Measurements from ENCODE around the gene PPP2R5D. TPM values are rescaled to one million over a fixed set of nuclear protein-coding genes. Genes with fewer than 3 reads are reported as not detected.

Gene PPP2R5D
- total and polyA plus RNA-seq, 9 of the 15 experiments (the other 6 are each of a cell fraction or from before 2014, with no cell fraction given) = 1.3 to 96.1 (median 38.4) TPM

- H3K27ac ChIP-seq (ENCODE audit: extremely low read depth, low read depth, low read length) = no peak overlapping the region
- TF ChIP-seq LARP7 (IDR thresholded peaks at IDR 0.05) (no peak), ZNF232 (CRISPR knock-in tag; IDR thresholded peaks at IDR 0.05) (no peak), ZBTB40 (IDR thresholded peaks at IDR 0.05) (no peak), ZBTB40 (CRISPR knock-in tag; IDR thresholded peaks at IDR 0.05) (no peak), ZNF586 (CRISPR knock-in tag; conservative IDR thresholded peaks at IDR 0.05) (no peak), ATF3 (IDR thresholded peaks at IDR 0.05) (peak; percentile 47), ATF3 (CRISPR knock-in tag; conservative IDR thresholded peaks at IDR 0.05) (no peak), RBM25 (IDR thresholded peaks at IDR 0.05; ENCODE audit: low read depth, low read length, severe bottlenecking) (no peak)
- CTCF ChIA-PET (ENCODE audit: low intra/inter-chr PET ratio) = no interaction called here
- WGBS (ENCODE audit: insufficient coverage, low coverage, missing lambda C conversion rate) = 71% methylated on average over 2 of the region's 2 CpGs
- FAIRE-seq (no peak), DNase-seq (ENCODE audit: extremely low read depth in 1 of 4, low spot score in 3 of 4) (no peak), ATAC-seq (no peak)
- H3K9ac ChIP-seq (ENCODE audit: insufficient read depth in 1 of 2, low read depth in 2 of 2, low read length in 2 of 2) = peak overlapping the region in 1 of 2 experiments; percentile 53; a peak in 1 of 4 replicates
- H3K9me1 ChIP-seq (ENCODE audit: control insufficient read depth, insufficient read depth, low read length) = no peaks in the 10 kb centered on the region
- H2AFZ ChIP-seq (ENCODE audit: low read depth, low read length) = no peak overlapping the region
- H3K27me3 ChIP-seq (ENCODE audit: control insufficient read depth in 2 of 2, insufficient read depth in 2 of 2, low read length in 2 of 2) = no peaks in the 10 kb centered on the region
- intact Hi-C loops (cut with micrococcal nuclease) = no loop called here
- H3K36me3 ChIP-seq (ENCODE audit: control insufficient read depth, insufficient read depth, low read length) = peaks cover 55% of the 10 kb centered on the region; the same call in 2 of the 3 replicates
- no peaks in the 10 kb centered on the region for H4K20me1 ChIP-seq (replicated peaks; ENCODE audit: control insufficient read depth, insufficient read depth, low read length)
- no peak overlapping the region for H3K4me2 ChIP-seq (ENCODE audit: insufficient read depth, low read length)
- H3K4me1 ChIP-seq (replicated peaks in 1 of 2; ENCODE audit: control insufficient read depth in 2 of 2, insufficient read depth in 2 of 2, low read length in 2 of 2) = peaks cover 8 to 22% of the 10 kb centered on the region in 2 experiments
- H3K79me2 ChIP-seq (ENCODE audit: control insufficient read depth, insufficient read depth, low read length) = no peaks in the 10 kb centered on the region
- in situ Hi-C loops (cut with MboI) = no loop called here
- POLR2A ChIA-PET = interaction anchor here (0.5 to 1.5 kb wide), 4 partner anchors 10 to 198 kb away, joined by 3 to 8 read pairs (median 3); partner anchors contain the start of gene PEX6
- no TSS peak for BruUV-seq (replicated peaks)
- no peaks in the 10 kb centered on the region for H3K9me3 ChIP-seq (replicated peaks; ENCODE audit: control insufficient read depth, insufficient read depth, low read depth, low read length)
- no peak overlapping the region for H3K4me3 ChIP-seq
Observed at GRCh38 chr6:42969431-42969830, 14.9 kb upstream of the PPP2R5D start.

Data from K562 (cell line).